HG03354 (cell line): ENCODE data around the gene ENTHD1.
A peak's percentile ranks its signal among the peaks of the same experiment; 100 is the strongest.
"Not testable (repeated sequence)": the region's sequence is repeated elsewhere in the genome, so short reads cannot be mapped to it uniquely, and the experiment has no call there.

Experiments used
- ATAC-seq: cut with Tn5 transposase; IDR thresholded peaks from one replicate; pipeline ENCODE4 v1.9.1; 2021; ENCODE audit warnings: mild to moderate bottlenecking; ENCODE audit not compliant: unreplicated experiment, poor library complexity, severe bottlenecking

The ENTHD1 gene

GRCh38 chr22:39904024-39904423 is 10.5 kb upstream of the ENTHD1 start:
- ATAC-seq = not testable (repeated sequence)

GRCh38 chr22:39901565-39902146 is 8.1 kb upstream of the ENTHD1 start:
- ATAC-seq = no peak

DNA sequence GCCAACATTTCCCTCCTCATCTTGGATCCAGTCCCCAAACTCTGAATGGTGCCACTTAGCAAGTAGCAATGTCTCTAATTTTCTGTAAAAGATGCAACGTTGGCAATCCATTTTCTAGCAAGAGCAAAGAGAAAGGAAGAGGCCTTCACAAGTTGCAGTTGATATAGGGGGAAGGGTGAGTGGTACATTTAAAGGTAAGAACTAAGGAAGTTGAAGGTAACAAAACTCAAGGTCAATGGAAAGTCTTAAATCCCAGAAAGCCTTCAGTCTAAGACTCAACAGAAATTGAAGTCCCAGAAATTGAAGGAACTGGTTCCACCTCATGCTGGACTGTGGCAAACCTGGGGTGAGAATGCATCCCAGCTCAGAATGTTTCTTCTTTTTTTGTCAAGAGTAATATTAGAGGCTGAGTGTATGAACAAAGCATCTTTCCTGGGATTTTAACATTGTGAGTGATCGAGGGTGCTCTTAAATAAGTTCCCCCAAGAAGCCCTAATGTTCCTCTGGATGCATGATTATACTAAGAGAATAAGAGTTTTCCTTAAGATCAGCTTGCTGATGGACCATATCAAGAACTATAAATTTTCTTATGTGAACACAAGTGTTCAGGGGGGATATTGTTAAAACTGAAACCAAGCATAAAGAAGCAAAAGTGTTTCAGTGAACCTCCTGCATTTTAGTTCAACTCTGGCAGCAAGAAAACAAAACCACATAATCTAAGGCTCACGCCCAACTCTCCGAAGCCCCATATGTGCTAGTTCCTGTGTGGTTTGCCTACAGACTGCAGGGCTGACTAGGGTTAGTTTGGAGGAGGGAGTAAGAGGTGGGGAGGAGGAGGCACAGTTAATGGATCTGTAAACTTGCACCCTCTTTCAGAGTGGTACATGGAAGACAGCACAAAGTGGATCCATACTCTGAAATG is 7.0 kb upstream of the ENTHD1 start, which contains the start of gene GRAP2:
GRAP2 (plus strand) TSS at position 779 of the 922 bp plus-strand sequence. CDS start 46,023 bp downstream, outside the sequence.
- no peak for ATAC-seq

DNA sequence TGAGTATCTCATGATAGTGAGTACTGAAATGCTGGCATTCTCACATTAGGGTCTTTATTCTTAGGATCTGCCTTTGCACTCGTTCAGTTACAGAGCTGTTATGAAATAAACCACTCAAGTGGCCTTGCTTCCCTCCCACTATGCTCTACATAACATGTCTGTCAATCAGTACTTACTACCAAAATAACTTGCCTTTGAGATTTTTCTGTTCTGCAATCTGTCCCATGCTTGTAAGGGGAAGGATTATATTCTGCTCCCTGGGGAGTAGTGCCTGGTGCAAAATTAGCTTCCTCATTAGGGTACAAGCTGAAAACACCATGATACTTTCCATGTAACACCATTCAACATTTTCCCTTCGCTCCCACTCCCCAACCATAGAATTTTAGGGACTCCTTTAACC is 5.4 kb upstream of the ENTHD1 start:
- ATAC-seq = peak; percentile 66

GRCh38 chr22:39897841-39898240 is 4.3 kb upstream of the ENTHD1 start:
- no peak for ATAC-seq

GRCh38 chr22:39896313-39896996 is 2.9 kb upstream of the ENTHD1 start:
- no peak for ATAC-seq

GRCh38 chr22:39895682-39896081 is 2.1 kb upstream of the ENTHD1 start:
- no peak for ATAC-seq

- ATAC-seq = no peak
Measured at GRCh38 chr22:39894554-39895092, 1.1 kb upstream of the ENTHD1 start.

DNA sequence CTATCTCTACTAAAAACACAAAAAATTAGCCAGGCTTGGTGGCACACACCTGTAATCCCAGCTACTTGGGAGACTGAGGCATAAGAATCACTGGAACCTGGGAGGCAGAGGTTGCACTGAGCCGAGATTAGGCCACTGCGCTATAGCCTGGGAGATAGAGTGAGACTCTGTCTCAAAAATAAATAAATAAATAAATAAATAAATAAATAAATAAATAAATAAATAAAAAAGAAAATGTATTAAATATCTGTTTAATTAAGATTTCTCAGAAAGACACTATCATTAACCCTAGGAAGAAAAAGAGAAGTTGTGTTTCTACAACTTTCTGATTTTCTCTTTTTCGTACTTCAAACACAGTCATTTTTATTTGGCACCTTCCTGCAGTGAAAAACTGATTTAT is 3.6 kb downstream of the ENTHD1 start:
- ATAC-seq = not testable (repeated sequence)

GRCh38 chr22:39883057-39883456 is 10.5 kb downstream of the ENTHD1 start:
- no peak for ATAC-seq

GRCh38 chr22:39880722-39881121 is 12.8 kb downstream of the ENTHD1 start:
- no peak for ATAC-seq

DNA sequence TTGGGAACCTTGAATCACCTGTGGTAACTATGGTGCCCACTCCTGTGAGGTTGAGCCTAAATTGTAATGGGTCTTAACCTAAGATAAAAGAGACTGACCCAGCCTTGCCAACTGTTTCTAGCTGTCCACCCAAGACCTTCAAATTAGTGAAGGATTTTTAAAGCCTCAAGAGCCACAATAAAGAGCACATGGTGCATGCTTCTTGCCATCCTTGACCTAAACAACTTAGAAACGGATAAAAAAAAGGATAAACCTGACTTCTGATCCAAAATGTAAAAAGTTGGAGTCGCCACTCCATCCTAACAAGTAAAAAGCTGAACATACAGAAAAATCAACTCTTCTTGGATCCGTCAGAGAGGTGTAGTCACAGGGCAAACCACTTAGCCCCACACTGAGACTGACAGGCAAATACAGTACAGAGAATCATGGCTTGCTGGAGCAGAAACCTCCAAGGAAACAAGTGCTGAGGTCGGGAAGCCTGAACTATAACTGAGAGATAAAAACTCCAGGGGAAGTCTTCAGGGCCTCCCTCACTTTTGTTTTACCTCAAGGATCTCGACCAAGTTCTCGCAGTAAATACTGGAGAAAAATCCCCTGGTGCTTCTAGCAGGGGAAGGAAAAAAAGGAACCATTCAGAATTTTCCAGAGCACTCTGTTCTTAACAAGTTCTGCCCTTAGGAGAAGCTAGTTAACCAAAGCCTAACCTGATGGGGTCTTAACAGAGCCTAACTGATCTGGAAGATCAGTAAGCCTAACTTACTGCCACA is 16.3 kb downstream of the ENTHD1 start:
- ATAC-seq = no peak

DNA sequence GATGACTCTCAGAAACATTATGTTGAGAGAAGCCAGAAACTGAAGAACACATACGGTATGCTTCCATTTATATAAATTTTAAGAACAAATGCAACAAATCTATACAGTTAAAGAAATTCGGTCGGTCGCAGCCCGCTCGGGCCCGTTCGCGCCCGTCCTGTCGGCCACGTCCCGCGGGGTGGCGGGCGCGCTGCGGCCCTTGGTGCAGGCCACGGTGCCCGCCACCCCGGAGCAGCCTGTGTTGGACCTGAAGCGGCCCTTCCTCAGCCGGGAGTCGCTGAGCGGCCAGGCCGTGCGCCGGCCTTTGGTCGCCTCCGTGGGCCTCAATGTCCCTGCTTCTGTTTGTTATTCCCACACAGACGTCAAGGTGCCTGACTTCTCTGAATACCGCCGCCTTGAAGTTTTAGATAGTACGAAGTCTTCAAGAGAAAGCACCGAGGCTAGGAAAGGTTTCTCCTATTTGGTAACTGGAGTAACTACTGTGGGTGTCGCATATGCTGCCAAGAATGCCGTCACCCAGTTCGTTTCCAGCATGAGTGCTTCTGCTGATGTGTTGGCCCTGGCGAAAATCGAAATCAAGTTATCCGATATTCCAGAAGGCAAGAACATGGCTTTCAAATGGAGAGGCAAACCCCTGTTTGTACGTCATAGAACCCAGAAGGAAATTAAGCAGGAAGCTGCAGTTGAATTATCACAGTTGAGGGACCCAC is 18.2 kb downstream of the ENTHD1 start:
- not testable (repeated sequence) for ATAC-seq

GRCh38 chr22:39873965-39874364 is 19.6 kb downstream of the ENTHD1 start:
- ATAC-seq = no peak

DNA sequence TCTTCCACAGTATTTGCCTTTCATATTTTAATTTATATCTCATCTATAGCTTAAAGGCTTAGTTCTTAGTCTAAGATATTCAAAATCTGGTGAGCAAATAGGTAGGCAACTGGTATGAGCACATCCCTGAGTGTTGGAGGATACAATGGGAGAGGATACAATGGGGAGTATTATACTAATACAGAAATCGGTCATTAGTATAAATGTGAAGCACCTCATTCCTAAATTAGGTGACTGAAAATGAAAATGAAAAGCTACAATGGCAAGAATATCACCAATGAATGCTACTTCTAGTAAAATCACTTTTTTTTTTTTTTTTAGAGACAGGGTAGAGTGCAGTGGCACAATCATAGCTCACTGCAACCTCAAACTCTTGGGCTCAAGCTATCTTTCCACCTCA is 21.0 kb downstream of the ENTHD1 start:
- ATAC-seq = no peak

- ATAC-seq = no peak
Measured at GRCh38 chr22:39871008-39871798, 22.4 kb downstream of the ENTHD1 start.

GRCh38 chr22:39869797-39870196 is 23.8 kb downstream of the ENTHD1 start:
- ATAC-seq = not testable (repeated sequence)

GRCh38 chr22:39868741-39869140 is 24.8 kb downstream of the ENTHD1 start:
- no peak for ATAC-seq
